CD4-positive, CD25-positive, alpha-beta regulatory T cell (primary cell): ENCODE data around the gene SLC6A4. TPM values are rescaled to one million over a fixed set of nuclear protein-coding genes. Genes with fewer than 3 reads are reported as not detected.

Source experiments
- ATAC-seq, 2 donors: fragments of 150-1000 bp; cut with Tn5 transposase; one replicate each; pipeline ENCODE4 v1.10.0; 2021; ENCODE audit warnings: low read depth in 2 of 2, moderate number of reproducible peaks in 2 of 2, moderate library complexity in 1 of 2
- DNase-seq, 3 donors: peaks; one replicate each; pipeline versions ENCODE4 v3.0.0 to v3.0.0-alpha.2; 2012 to 2022; ENCODE audit warnings: mixed read lengths in 1 of 3
- H3K27ac ChIP-seq: one replicate; pipeline ENCODE4 v1.7.0; 2013; ENCODE audit warnings: mild to moderate bottlenecking, low read length; ENCODE audit not compliant: insufficient read depth, poor library complexity, severe bottlenecking
- H3K27me3 ChIP-seq: one replicate; pipeline ENCODE4 v1.7.0; 2013; ENCODE audit warnings: low read length; ENCODE audit not compliant: control insufficient read depth, insufficient read depth
- H3K36me3 ChIP-seq: one replicate; pipeline ENCODE4 v1.7.0; 2013; ENCODE audit warnings: mild to moderate bottlenecking, low read length, moderate library complexity; ENCODE audit not compliant: control insufficient read depth, insufficient read depth
- H3K4me1 ChIP-seq: 2 replicates; pipeline ENCODE4 v1.7.0; 2013; ENCODE audit warnings: mild to moderate bottlenecking, low read length; ENCODE audit not compliant: insufficient read depth, control insufficient read depth, poor library complexity, severe bottlenecking
- H3K4me3 ChIP-seq: one replicate; pipeline ENCODE4 v1.7.0; 2013; ENCODE audit warnings: low read depth, mild to moderate bottlenecking, low read length, moderate library complexity
- H3K9me3 ChIP-seq, 2 experiments: 1 replicate in 1 of 2; 2 replicates in 1 of 2; pipeline ENCODE4 v1.7.0; 2013; ENCODE audit warnings: low read length in 2 of 2, mild to moderate bottlenecking in 1 of 2, moderate library complexity in 1 of 2; ENCODE audit not compliant: control insufficient read depth in 2 of 2
- H3K27ac Mint-ChIP-seq, 3 donors: one replicate each; pipeline ENCODE4 v1.8.0; 2020 to 2022; ENCODE audit warnings: mild to moderate bottlenecking in 3 of 3, mixed read lengths in 3 of 3, moderate library complexity in 2 of 3
- H3K27me3 Mint-ChIP-seq: one replicate; pipeline ENCODE4 v1.8.0; 2022; ENCODE audit warnings: mild to moderate bottlenecking, mixed read lengths
- H3K36me3 Mint-ChIP-seq: one replicate; pipeline ENCODE4 v1.8.0; 2020; ENCODE audit warnings: mixed read lengths
- H3K4me1 Mint-ChIP-seq, 4 donors: one replicate each; pipeline ENCODE4 v1.8.0; 2020 to 2022; ENCODE audit warnings: mixed read lengths in 4 of 4, mild to moderate bottlenecking in 1 of 4
- H3K4me3 Mint-ChIP-seq, 4 donors: one replicate each; pipeline ENCODE4 v1.8.0; 2020 to 2022; ENCODE audit warnings: mild to moderate bottlenecking in 4 of 4, mixed read lengths in 4 of 4, moderate library complexity in 3 of 4
- H3K9me3 Mint-ChIP-seq, 7 donors: one replicate each; pipeline ENCODE4 v1.8.0; 2020 to 2022; ENCODE audit warnings: mixed read lengths in 7 of 7, mild to moderate bottlenecking in 3 of 7, moderate library complexity in 2 of 7
- polyA plus RNA-seq, 4 donors: library from polyadenylated mRNA; unstranded; fragments of 300-500 nt; fragmentation: Illumina TruSeq; gene quantifications; one replicate each; pipeline ENCODE4 v1.2.3, GENCODE V29; 2021
- total RNA-seq: library from RNA; stranded (reverse); gene quantifications from one replicate; pipeline ENCODE4 v1.2.3, GENCODE V29; 2022

Gene SLC6A4
- total and polyA plus RNA-seq, 5 donors from 2014 or later = 0.24 to 0.25 TPM; not detected in 3

DNA sequence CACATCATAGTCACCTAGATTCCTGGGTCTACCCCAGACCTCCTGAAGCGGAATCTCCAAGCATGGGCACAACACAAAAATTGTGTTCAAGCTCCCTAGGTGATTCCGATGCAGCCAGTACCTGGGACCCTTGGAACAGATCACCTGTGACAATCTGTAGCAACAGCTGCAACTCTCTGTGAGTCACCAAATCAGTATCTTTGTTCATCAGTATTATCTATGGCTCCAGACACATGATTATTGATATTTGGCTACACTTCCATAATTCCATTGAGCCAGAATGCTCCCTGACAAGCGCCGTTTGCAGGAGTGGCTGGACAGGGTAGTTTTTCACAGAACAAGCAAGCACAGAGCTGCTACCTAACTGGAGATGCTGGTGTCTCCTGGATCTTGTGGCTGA, 16.2 kb downstream of the SLC6A4 start:
- no peaks in the 10 kb centered on the region for H3K9me3 Mint-ChIP-seq
- peaks cover 6% of the 10 kb centered on the region for H3K27me3 Mint-ChIP-seq
- Histone ChIP-seq H3K4me1 (no peaks in the 10 kb centered on the region), H3K4me3 (no peak overlapping the region), H3K27me3 (no peaks in the 10 kb centered on the region), H3K27ac (no peak overlapping the region), H3K36me3 (no peaks in the 10 kb centered on the region), H3K9me3 (no peaks in the 10 kb centered on the region)
- H3K36me3 Mint-ChIP-seq = no peaks in the 10 kb centered on the region
- H3K4me1 Mint-ChIP-seq = peaks cover 0 to 2% (median 0%) of the 10 kb centered on the region in 4 donors
- no peak overlapping the region for H3K27ac Mint-ChIP-seq
- no peak overlapping the region for H3K4me3 Mint-ChIP-seq
- ATAC-seq (no peak), DNase-seq (no peak)

DNA sequence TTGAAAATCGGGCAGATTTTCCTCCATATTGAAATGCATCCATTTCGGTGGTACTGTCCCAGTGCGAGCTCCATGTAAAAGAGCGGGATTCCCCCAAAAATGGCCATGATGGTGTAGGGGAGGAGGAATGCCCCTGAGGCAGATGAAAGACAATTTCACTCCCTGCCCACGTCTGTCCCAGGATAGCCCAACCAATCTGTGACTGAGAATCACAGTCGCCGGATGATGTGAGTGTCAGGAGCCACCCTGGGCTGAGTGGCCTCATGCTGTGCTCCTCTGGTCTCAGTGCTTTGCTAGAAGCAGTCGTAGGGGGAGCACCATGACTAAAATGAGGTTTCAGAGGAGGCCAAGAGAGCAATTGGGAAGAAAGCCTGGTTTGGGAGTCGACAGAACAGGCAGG, 16.7 kb downstream of the SLC6A4 start:
- Mint-ChIP-seq H3K9me3 (no peaks in the 10 kb centered on the region), H3K4me1 (peaks cover 0 to 2% (median 0%) of the 10 kb centered on the region in 4 donors), H3K27me3 (peaks cover 6% of the 10 kb centered on the region), H3K4me3 (no peak overlapping the region), H3K27ac (no peak overlapping the region), H3K36me3 (no peaks in the 10 kb centered on the region)
- no peak for ATAC-seq
- Histone ChIP-seq H3K4me3 (no peak overlapping the region), H3K9me3 (no peaks in the 10 kb centered on the region), H3K27ac (no peak overlapping the region), H3K4me1 (no peaks in the 10 kb centered on the region), H3K27me3 (no peaks in the 10 kb centered on the region), H3K36me3 (no peaks in the 10 kb centered on the region)
- no peak for DNase-seq

DNA sequence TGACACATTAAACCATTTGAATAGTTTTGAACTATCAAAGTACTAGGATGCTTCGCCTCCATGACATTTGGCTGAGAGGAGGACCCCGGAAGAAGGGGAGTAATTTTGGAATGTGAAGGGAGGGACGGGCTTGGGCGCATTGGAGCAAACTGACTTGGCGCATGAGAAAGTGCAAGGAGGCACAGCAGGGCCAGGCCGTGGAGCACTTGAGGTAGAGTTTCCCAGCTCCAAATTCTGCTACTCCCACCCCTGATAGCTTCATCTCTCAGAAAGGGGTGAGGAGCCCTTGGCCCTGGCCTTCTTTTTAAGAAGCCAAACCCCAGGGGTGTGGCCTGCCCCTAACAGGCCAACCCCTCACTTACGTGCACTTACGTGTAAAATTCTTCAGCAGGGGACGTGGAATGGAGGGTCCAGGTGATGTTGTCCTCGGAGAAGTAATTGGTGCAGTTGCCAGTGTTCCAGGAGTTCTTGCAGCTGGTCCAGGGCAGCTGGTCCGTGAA, 17.7 kb downstream of the SLC6A4 start:
- no peak for DNase-seq
- ATAC-seq = no peak
- Mint-ChIP-seq H3K4me3 (no peak overlapping the region), H3K27me3 (peaks cover 6% of the 10 kb centered on the region), H3K4me1 (peaks cover 0 to 2% (median 0%) of the 10 kb centered on the region in 4 donors), H3K36me3 (no peaks in the 10 kb centered on the region), H3K27ac (no peak overlapping the region), H3K9me3 (no peaks in the 10 kb centered on the region)
- Histone ChIP-seq H3K36me3 (no peaks in the 10 kb centered on the region), H3K9me3 (no peaks in the 10 kb centered on the region), H3K27ac (no peak overlapping the region), H3K4me3 (no peak overlapping the region), H3K27me3 (no peaks in the 10 kb centered on the region), H3K4me1 (no peaks in the 10 kb centered on the region)

DNA sequence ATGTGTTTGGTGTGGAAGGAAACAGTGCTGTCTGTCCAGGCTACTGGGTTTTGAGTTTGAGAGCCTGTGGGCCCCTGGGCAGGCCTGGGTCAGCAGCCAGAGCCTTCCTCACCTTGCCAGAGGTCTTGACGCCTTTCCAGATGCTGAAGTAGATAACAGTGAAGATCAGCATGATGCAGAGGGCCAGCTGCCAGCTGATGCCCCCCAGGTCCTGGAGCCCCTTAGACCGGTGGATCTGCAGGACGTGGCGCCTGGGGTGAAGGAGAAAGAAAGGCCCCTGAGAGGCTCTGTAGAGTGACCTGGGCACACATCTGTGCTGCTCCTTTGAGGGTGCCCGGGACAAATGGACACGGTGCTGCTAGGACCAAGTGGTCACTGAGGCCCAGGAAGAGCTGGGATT, 18.4 kb downstream of the SLC6A4 start:
- Mint-ChIP-seq H3K27ac (no peak overlapping the region), H3K4me1 (peaks cover 0 to 1% (median 0%) of the 10 kb centered on the region in 4 donors), H3K4me3 (no peak overlapping the region), H3K27me3 (peaks cover 6% of the 10 kb centered on the region), H3K9me3 (no peaks in the 10 kb centered on the region), H3K36me3 (no peaks in the 10 kb centered on the region)
- no peak for DNase-seq
- H3K4me1 ChIP-seq = no peaks in the 10 kb centered on the region
- no peaks in the 10 kb centered on the region for H3K9me3 ChIP-seq
- H3K4me3 ChIP-seq = no peak overlapping the region
- no peak overlapping the region for H3K27ac ChIP-seq
- ATAC-seq = no peak
- H3K27me3 ChIP-seq = no peaks in the 10 kb centered on the region
- H3K36me3 ChIP-seq = no peaks in the 10 kb centered on the region

DNA sequence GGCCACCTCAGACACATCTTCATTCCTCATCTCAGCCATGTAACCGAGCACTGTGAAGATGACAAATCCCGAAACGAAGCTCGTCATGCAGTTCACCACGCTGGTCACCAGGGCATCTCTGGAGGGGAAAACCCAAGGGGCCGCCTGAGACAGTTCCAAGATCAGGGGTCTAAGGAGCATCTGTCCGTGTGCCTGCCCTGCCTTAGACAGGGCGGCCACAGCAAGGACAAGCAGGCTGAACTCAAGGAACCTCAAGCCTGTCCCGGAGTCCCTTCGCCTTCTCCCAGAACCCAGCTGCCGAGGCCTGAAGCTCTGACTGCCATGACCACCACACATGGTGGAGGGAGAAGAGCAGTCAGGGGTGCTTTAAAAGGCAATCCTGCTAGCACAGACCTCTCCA, 22.7 kb downstream of the SLC6A4 start:
- H3K27ac Mint-ChIP-seq = no peak overlapping the region
- no peaks in the 10 kb centered on the region for H3K9me3 Mint-ChIP-seq
- H3K36me3 Mint-ChIP-seq = no peaks in the 10 kb centered on the region
- no peak overlapping the region for H3K4me3 Mint-ChIP-seq
- Histone ChIP-seq H3K27ac (no peak overlapping the region), H3K36me3 (no peaks in the 10 kb centered on the region), H3K9me3 (no peaks in the 10 kb centered on the region), H3K4me1 (no peaks in the 10 kb centered on the region), H3K27me3 (no peaks in the 10 kb centered on the region), H3K4me3 (no peak overlapping the region)
- H3K4me1 Mint-ChIP-seq = peaks cover 0 to 2% (median 0%) of the 10 kb centered on the region in 4 donors
- H3K27me3 Mint-ChIP-seq = peaks cover 14% of the 10 kb centered on the region
- ATAC-seq (no peak), DNase-seq (no peak)

DNA sequence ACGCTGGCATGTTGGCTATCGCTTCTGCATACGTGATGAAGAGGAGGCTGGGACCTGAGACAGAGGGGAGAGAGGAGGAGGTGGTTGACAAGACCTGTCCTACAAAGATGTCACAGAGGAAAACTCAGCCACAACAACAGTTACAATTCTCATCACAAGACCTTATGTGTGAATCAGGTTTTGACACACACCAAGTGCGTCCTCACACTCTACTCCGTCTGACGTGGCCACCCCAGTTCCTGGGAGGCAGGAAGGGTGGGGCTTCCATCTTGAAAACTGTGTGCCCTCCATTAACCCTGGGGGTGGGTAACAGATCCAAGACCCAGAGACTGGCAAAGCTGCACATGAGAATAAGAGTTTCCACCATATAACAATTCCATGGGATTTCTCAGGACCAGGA, 24.1 kb downstream of the SLC6A4 start:
- Mint-ChIP-seq H3K36me3 (no peaks in the 10 kb centered on the region), H3K27ac (no peak overlapping the region), H3K4me3 (no peak overlapping the region), H3K4me1 (peaks cover 0 to 2% (median 0%) of the 10 kb centered on the region in 4 donors), H3K9me3 (no peaks in the 10 kb centered on the region), H3K27me3 (peaks cover 24% of the 10 kb centered on the region)
- ATAC-seq (no peak), DNase-seq (peak in 1 of 3 donors; percentile 17)
- H3K36me3 ChIP-seq = no peaks in the 10 kb centered on the region
- H3K4me1 ChIP-seq = no peaks in the 10 kb centered on the region
- no peaks in the 10 kb centered on the region for H3K9me3 ChIP-seq
- no peak overlapping the region for H3K27ac ChIP-seq
- no peaks in the 10 kb centered on the region for H3K27me3 ChIP-seq
- H3K4me3 ChIP-seq = no peak overlapping the region

DNA sequence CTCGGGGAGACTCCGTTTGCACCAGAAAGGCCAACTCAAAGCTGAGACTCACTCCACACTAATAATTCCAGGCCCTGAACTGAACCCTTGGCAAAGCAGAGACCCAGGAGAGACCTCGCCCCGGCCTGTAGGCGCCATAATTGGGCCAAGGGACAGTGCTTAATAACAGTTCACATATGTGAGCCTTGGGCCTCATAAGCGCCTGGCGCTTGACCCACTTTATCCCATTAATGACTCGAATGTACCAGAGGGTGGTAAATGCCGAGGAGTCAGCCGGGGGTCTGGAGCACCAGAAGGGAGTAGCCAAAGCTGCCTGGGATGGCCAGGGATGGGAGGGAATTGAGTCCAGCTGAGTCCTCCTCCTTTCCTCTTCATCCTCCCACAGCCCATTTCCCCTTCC, 24.6 kb downstream of the SLC6A4 start:
- Mint-ChIP-seq H3K27me3 (peaks cover 28% of the 10 kb centered on the region), H3K27ac (no peak overlapping the region)

DNA sequence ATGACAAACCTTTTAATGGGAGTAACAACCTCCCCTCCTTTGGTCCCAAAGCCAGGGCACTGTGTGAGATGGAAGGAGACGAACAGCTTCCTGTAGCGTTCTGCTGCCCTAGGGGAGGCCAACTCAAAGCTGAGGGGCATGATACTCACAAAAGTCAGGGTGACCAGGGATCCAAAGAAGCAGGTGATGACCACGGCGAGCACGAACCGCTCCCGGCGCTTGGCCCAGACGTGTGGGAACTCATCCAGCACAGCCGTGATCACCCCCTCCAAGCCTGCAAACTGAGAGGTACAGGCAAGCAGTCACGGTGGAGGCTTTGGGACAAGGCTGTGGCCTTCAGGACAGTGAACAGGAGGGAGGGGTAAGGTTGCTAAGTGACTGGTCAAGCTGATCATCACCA, 25.1 kb downstream of the SLC6A4 start:
- H3K4me1 Mint-ChIP-seq = peaks cover 0 to 2% (median 0%) of the 10 kb centered on the region in 4 donors
- Histone ChIP-seq H3K4me1 (no peaks in the 10 kb centered on the region), H3K9me3 (no peaks in the 10 kb centered on the region), H3K27me3 (no peaks in the 10 kb centered on the region), H3K27ac (no peak overlapping the region), H3K4me3 (no peak overlapping the region), H3K36me3 (no peaks in the 10 kb centered on the region)
- H3K27ac Mint-ChIP-seq = no peak overlapping the region
- no peak overlapping the region for H3K4me3 Mint-ChIP-seq
- DNase-seq (no peak), ATAC-seq (no peak)
- H3K36me3 Mint-ChIP-seq = no peaks in the 10 kb centered on the region
- peaks cover 28% of the 10 kb centered on the region for H3K27me3 Mint-ChIP-seq
- no peaks in the 10 kb centered on the region for H3K9me3 Mint-ChIP-seq

More for the DNA sequence above, 24.6 kb downstream of the SLC6A4 start:
- Mint-ChIP-seq H3K36me3 (no peaks in the 10 kb centered on the region), H3K9me3 (no peaks in the 10 kb centered on the region), H3K4me3 (no peak overlapping the region), H3K4me1 (peaks cover 0 to 2% (median 0%) of the 10 kb centered on the region in 4 donors)
- Histone ChIP-seq H3K27me3 (no peaks in the 10 kb centered on the region), H3K36me3 (no peaks in the 10 kb centered on the region), H3K9me3 (no peaks in the 10 kb centered on the region), H3K4me3 (no peak overlapping the region), H3K27ac (no peak overlapping the region), H3K4me1 (no peaks in the 10 kb centered on the region)
- DNase-seq = no peak
- ATAC-seq = no peak
